Measurements from ENCODE around the gene RNF126.

The RNF126 gene

GRCh38 chr19:644789-645188 lies 18.2 kb downstream of the RNF126 start:
- no peaks in the 10 kb centered on the region for H3K9me3 ChIP-seq
- TF ChIP-seq CTCF (IDR thresholded peaks at IDR 0.05; ENCODE audit: low read depth, low read length) = no peak
- peaks cover 47% of the 10 kb centered on the region for H3K36me3 ChIP-seq
- DNase-seq = peak; percentile 9
- no peak overlapping the region for H3K4me3 ChIP-seq (ENCODE audit: low read depth, low read length)
- no peaks in the 10 kb centered on the region for H3K4me1 ChIP-seq
- no peaks in the 10 kb centered on the region for H3K27me3 ChIP-seq

- no peaks in the 10 kb centered on the region for H3K9me3 ChIP-seq
- TF ChIP-seq CTCF (IDR thresholded peaks at IDR 0.05; ENCODE audit: low read depth, low read length) = no peak
These were observed 18.7 kb downstream of the RNF126 start for GRCh38 chr19:644363-644762.

GRCh38 chr19:643736-644135 lies 19.3 kb downstream of the RNF126 start:
- no peak for TF ChIP-seq CTCF (IDR thresholded peaks at IDR 0.05; ENCODE audit: low read depth, low read length)
- no peak for DNase-seq
- Histone ChIP-seq H3K4me1 (peaks cover 3% of the 10 kb centered on the region), H3K36me3 (peaks cover 38% of the 10 kb centered on the region), H3K27me3 (no peaks in the 10 kb centered on the region), H3K9me3 (no peaks in the 10 kb centered on the region), H3K4me3 (ENCODE audit: low read depth, low read length) (no peak overlapping the region)

More at GRCh38 chr19:644363-644762, 18.7 kb downstream of the RNF126 start:
- Histone ChIP-seq H3K36me3 (peaks cover 44% of the 10 kb centered on the region), H3K4me3 (ENCODE audit: low read depth, low read length) (no peak overlapping the region), H3K4me1 (peaks cover under 1% of the 10 kb centered on the region; the same call in 1 of the 2 replicates), H3K27me3 (no peaks in the 10 kb centered on the region)
- no peak for DNase-seq

- Histone ChIP-seq H3K27me3 (no peaks in the 10 kb centered on the region), H3K4me3 (ENCODE audit: low read depth, low read length) (no peak overlapping the region), H3K36me3 (peaks cover 33% of the 10 kb centered on the region), H3K4me1 (peaks cover 3% of the 10 kb centered on the region), H3K9me3 (no peaks in the 10 kb centered on the region)
- TF ChIP-seq CTCF (IDR thresholded peaks at IDR 0.05; ENCODE audit: low read depth, low read length) = no peak
- no peak for DNase-seq
These were observed 20.0 kb downstream of the RNF126 start for GRCh38 chr19:642767-643727.

GRCh38 chr19:641702-642101 lies 21.3 kb downstream of the RNF126 start:
- no peaks in the 10 kb centered on the region for H3K9me3 ChIP-seq
- no peak for DNase-seq
- H3K27me3 ChIP-seq = no peaks in the 10 kb centered on the region
- no peak overlapping the region for H3K4me3 ChIP-seq (ENCODE audit: low read depth, low read length)
- no peak for TF ChIP-seq CTCF (IDR thresholded peaks at IDR 0.05; ENCODE audit: low read depth, low read length)
- peaks cover 20% of the 10 kb centered on the region for H3K36me3 ChIP-seq
- H3K4me1 ChIP-seq = peaks cover 3% of the 10 kb centered on the region

GRCh38 chr19:640606-641189 lies 22.3 kb downstream of the RNF126 start:
- H3K4me1 ChIP-seq = peaks cover 3% of the 10 kb centered on the region
- H3K9me3 ChIP-seq = no peaks in the 10 kb centered on the region
- no peak for DNase-seq
- H3K4me3 ChIP-seq (ENCODE audit: low read depth, low read length) = no peak overlapping the region
- H3K36me3 ChIP-seq = peaks cover 10% of the 10 kb centered on the region
- H3K27me3 ChIP-seq = no peaks in the 10 kb centered on the region
- no peak for TF ChIP-seq CTCF (IDR thresholded peaks at IDR 0.05; ENCODE audit: low read depth, low read length)
